PFSK-1 (cell line): ENCODE data around the gene FAM234A.

Experiments used
- REST ChIP-seq, 2 experiments: IDR thresholded peaks; 2 replicates each; pipeline versions ENCODE4 v1.6.1 to v1.8.0; 2011 to 2012; ENCODE audit warnings: low read depth in 2 of 2, low read length in 2 of 2, control low read depth in 1 of 2, inconsistent platforms in 1 of 2, mild to moderate bottlenecking in 1 of 2, moderate library complexity in 1 of 2; ENCODE audit not compliant: insufficient read depth in 1 of 2
- SIN3A ChIP-seq: IDR thresholded peaks from 2 replicates; pipeline ENCODE4 v1.6.1; 2012; ENCODE audit warnings: mild to moderate bottlenecking, low read length, moderate library complexity, borderline replicate concordance; ENCODE audit not compliant: insufficient read depth

- TF ChIP-seq SIN3A (no peak), REST (IDR thresholded peaks at IDR 0.05; ENCODE audit: insufficient read depth in 1 of 2, low read depth in 2 of 2, low read length in 2 of 2) (no peak)
Observed at GRCh38 chr16:279531-279930, 44.9 kb downstream of the FAM234A start.
